Esophagus squamous epithelium (tissue), 5 donors: Measurements from ENCODE around the gene TMEM178B. TPM values are rescaled to one million over a fixed set of nuclear protein-coding genes. Genes with fewer than 3 reads are reported as not detected.

ENCODE experiments used
- DNase-seq: peaks from one replicate; lab custom pipeline; 2025; lab: John Stamatoyannopoulos, UW
- H3K27ac ChIP-seq, 4 donors: fragments of 200-600 bp; sonication (generic); one replicate each; pipeline ENCODE4 v1.5.1; 2016 to 2019; ENCODE audit warnings: mild to moderate bottlenecking in 1 of 4
- H3K27me3 ChIP-seq, 4 donors: fragments of 200-600 bp; sonication (generic); 1 replicate in 3 of 4; 2 replicates in 1 of 4; pipeline versions ENCODE4 v1.5.1 to v1.6.0; 2017 to 2021; ENCODE audit warnings: antibody characterized with exemption in 1 of 4
- H3K36me3 ChIP-seq, 3 donors: fragments of 200-600 bp; sonication (generic); one replicate each; pipeline ENCODE4 v1.5.1; 2016 to 2019
- H3K4me1 ChIP-seq, 3 donors: fragments of 200-600 bp; sonication (generic); one replicate each; pipeline ENCODE4 v1.5.1; 2017 to 2019
- H3K4me3 ChIP-seq, 4 donors: fragments of 200-600 bp; sonication (generic); 1 replicate in 3 of 4; 2 replicates in 1 of 4; pipeline ENCODE4 v1.5.1; 2016 to 2019; ENCODE audit warnings: mild to moderate bottlenecking in 2 of 4, moderate library complexity in 1 of 4
- H3K9me3 ChIP-seq, 3 donors: fragments of 200-600 bp; sonication (generic); one replicate each; pipeline ENCODE4 v1.5.1; 2016 to 2019
- POLR2A ChIP-seq, 4 donors: fragments of 450-650 bp; IDR thresholded peaks; one replicate each; pipeline ENCODE4 v1.6.1; 2017; ENCODE audit warnings: antibody characterized with exemption in 4 of 4, mild to moderate bottlenecking in 4 of 4, moderate library complexity in 3 of 4
- WGBS, 2 donors: methylation state at CpG; one replicate each; pipeline ENCODE4 v1.1.5; 2018; 5-methylcytosine and 5-hydroxymethylcytosine counted together
- intact Hi-C: fragments of 100-400 bp; cut with DNase I; formaldehyde crosslinking; loops from one replicate; pipeline ENCODE4 v1.15.0; 2022
- total RNA-seq, 4 donors: library from RNA; depleted of rRNA; stranded (reverse); fragments of >200 nt; gene quantifications; one replicate each; pipeline ENCODE4 v1.1.0, GENCODE V29; 2016
- TF ChIP-seq, protein P1 (sequence below), 6 experiments: fragments of 450-650 bp in 4 of 6; fragments of 200-600 bp in 2 of 6; sonication (generic) in 2 of 6; IDR thresholded peaks; one replicate each; pipeline ENCODE4 v1.5.1; 2016 to 2019; ENCODE audit warnings: antibody characterized with exemption in 6 of 6, mild to moderate bottlenecking in 4 of 6, moderate library complexity in 4 of 6
- donor health status: DM: yes; HTN: yes; CAD: no.

The TMEM178B gene
- total RNA-seq, 4 donors from 2014 or later = 0.95 to 1.7 (median 1.2) TPM

DNA sequence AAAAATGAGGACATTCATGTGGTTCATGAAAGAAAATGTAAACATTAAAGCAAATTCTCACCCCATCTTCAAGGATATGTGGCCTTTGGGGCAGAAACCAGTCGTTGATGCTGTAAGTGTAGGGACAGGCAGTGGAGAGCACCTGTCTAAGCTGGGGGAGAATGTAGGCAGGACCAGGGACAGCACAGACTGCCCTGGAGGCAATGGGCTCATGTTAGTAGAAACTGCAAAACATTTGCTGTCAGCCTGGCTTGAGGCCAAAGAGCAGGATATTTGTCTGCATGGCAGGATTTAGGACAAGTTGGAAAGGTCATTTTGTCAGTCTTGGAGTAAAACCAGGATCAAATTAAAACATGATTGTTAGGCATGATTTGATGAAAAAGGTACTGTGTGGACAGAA is 265.7 kb downstream of the TMEM178B start:
- WGBS, 2 donors = 46 to 48% methylated on average over 1 of the region's 1 CpG
- TF ChIP-seq, protein P1, sequence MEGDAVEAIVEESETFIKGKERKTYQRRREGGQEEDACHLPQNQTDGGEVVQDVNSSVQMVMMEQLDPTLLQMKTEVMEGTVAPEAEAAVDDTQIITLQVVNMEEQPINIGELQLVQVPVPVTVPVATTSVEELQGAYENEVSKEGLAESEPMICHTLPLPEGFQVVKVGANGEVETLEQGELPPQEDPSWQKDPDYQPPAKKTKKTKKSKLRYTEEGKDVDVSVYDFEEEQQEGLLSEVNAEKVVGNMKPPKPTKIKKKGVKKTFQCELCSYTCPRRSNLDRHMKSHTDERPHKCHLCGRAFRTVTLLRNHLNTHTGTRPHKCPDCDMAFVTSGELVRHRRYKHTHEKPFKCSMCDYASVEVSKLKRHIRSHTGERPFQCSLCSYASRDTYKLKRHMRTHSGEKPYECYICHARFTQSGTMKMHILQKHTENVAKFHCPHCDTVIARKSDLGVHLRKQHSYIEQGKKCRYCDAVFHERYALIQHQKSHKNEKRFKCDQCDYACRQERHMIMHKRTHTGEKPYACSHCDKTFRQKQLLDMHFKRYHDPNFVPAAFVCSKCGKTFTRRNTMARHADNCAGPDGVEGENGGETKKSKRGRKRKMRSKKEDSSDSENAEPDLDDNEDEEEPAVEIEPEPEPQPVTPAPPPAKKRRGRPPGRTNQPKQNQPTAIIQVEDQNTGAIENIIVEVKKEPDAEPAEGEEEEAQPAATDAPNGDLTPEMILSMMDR (IDR thresholded peaks at IDR 0.05) = no peak
- no peak for TF ChIP-seq POLR2A (IDR thresholded peaks at IDR 0.05)

DNA sequence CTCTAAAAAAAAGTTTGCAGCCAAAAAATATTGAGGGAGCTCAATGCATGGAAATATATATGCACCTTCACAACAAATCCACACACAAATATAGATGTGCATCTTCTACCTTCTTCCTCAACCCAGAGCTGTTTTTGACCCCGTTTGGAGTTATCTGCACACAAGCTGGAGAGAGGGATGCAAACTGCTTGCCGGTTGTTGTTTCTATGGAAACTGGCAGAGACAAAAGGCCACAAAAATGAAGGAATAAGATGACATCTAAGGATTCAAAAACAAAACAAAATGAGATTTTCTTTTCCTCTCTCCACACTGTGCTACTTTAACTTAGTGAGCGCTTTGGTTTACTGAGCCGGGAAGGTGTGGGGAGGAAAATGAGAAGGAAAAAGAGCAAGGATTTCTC is 267.1 kb downstream of the TMEM178B start:
- Histone ChIP-seq H3K9me3 (no peaks in the 10 kb centered on the region), H3K36me3 (no peaks in the 10 kb centered on the region), H3K27me3 (no peaks in the 10 kb centered on the region), H3K4me1 (no peaks in the 10 kb centered on the region), H3K4me3 (no peak overlapping the region), H3K27ac (no peak overlapping the region)
- TF ChIP-seq, protein P1 (IDR thresholded peaks at IDR 0.05) = no peak
- no peak for TF ChIP-seq POLR2A (IDR thresholded peaks at IDR 0.05)
- 66 to 69% methylated on average over 4 of the region's 4 CpGs for WGBS, 2 donors
- no peak for DNase-seq
- intact Hi-C loops = no loop called here

More for the DNA sequence above, 265.7 kb downstream of the TMEM178B start:
- Histone ChIP-seq H3K27me3 (no peaks in the 10 kb centered on the region), H3K27ac (no peak overlapping the region), H3K4me1 (no peaks in the 10 kb centered on the region), H3K4me3 (no peak overlapping the region), H3K36me3 (no peaks in the 10 kb centered on the region), H3K9me3 (no peaks in the 10 kb centered on the region)
- DNase-seq = no peak
- intact Hi-C loops = no loop called here

DNA sequence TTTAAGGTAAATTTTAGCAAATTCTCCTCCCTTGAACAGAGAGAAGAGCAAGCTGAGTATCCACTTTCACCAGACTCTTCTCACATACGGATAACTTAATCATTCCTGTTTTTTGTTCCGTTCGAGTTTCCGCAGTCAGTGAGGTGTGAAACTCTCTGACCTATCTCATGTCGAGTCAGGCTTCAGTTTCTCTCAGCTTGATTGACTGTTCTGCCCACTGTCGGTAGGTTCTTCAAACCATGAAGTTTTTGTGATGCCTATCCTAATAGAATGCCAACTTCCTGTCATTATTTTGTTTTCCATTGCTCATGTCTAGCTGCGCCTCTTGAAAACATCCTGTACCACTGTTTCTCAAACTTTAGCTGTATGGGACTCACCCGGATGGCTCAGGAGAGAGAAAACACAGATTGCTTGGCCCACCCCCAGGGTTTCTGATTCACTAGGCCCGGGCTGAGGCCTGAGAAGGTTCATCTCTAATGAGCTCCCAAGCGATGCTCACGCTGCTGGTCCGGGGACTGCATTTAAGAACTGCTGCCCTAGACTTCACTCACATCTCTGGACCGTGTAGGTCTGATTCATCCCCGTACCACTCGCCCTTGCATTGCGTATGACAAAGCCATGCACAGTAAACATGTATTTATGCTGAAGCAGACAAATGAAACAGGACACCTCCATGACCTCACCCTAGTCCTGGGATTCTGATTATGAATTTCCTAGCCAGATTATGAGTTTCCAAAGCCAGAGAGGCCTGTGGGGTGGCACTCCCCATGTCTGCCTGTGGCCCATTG is 269.0 kb downstream of the TMEM178B start:
- TF ChIP-seq POLR2A (IDR thresholded peaks at IDR 0.05) = no peak
- TF ChIP-seq, protein P1 (IDR thresholded peaks at IDR 0.05) = no peak
- no peak for DNase-seq
- no peaks in the 10 kb centered on the region for H3K36me3 ChIP-seq
- no peaks in the 10 kb centered on the region for H3K9me3 ChIP-seq
- H3K4me3 ChIP-seq = no peak overlapping the region
- H3K27me3 ChIP-seq = no peaks in the 10 kb centered on the region
- no peak overlapping the region for H3K27ac ChIP-seq
- WGBS, 2 donors = 75 to 85% methylated on average over 15 to 16 of the region's 16 CpGs
- intact Hi-C loops = no loop called here
- H3K4me1 ChIP-seq = no peaks in the 10 kb centered on the region

DNA sequence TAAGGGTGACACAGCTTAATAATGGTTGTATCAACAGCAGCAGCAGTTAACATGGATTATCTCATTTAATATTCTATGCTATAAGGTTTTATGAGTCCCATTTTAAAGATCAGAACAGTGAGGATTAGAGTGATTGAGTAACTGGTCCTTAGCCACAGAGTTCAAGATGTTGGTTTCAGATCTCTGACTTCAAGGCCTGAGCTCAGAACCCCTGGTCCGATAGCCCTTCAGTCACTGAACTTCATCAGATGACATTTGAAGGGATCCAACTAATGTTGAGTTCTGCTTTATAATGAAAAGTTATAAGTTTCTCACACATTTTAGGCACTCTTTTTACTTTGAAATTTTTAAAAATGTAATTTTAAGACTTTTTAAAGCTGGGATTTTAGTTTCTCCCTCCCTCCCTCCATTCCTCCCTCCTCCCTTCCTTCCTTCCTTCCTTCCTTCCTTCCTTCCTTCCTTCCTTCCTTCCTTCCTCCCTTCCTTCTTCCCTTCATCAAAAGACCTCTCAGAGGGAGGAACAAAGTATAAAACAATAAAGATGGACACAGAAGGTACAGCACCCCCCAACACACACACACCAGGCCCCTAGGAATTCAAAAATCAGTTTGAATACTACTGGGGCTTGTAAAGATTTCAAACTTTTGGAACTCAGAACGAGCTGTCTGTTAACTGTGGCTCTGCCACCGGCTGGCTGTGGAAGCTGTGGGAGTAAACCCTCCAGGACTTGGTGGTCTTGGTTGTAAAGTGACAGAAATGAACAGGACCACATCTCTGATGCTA is 270.5 kb downstream of the TMEM178B start:
- TF ChIP-seq, protein P1 (IDR thresholded peaks at IDR 0.05) = no peak
- no peak for TF ChIP-seq POLR2A (IDR thresholded peaks at IDR 0.05)
- Histone ChIP-seq H3K27ac (no peak overlapping the region), H3K4me1 (no peaks in the 10 kb centered on the region), H3K9me3 (no peaks in the 10 kb centered on the region), H3K27me3 (no peaks in the 10 kb centered on the region), H3K4me3 (no peak overlapping the region), H3K36me3 (no peaks in the 10 kb centered on the region)
- intact Hi-C loops = no loop called here
- DNase-seq = no peak
- WGBS, 2 donors = 65 to 81% methylated on average over 3 of the region's 3 CpGs

DNA sequence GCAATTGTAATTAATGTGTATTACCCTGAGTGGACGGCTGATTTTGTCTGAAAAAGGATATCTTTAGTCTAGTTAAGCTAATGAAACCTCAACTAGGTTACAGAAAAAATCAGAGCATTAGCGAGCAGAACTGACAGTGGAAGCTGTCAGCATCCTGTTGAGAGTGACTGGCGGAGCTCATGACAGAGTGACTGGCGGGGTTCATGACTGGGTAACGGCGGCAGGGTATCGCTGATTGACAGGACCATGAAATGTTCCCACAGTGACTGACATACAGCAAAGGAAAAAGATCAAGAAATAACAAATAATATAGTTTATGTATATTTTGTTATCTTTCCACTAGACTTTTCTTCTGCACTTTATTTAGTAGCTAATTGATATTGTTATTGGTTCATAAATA is 274.9 kb downstream of the TMEM178B start:
- Histone ChIP-seq H3K9me3 (no peaks in the 10 kb centered on the region), H3K4me3 (no peak overlapping the region), H3K4me1 (no peaks in the 10 kb centered on the region), H3K36me3 (no peaks in the 10 kb centered on the region), H3K27ac (no peak overlapping the region), H3K27me3 (no peaks in the 10 kb centered on the region)
- TF ChIP-seq, protein P1 (IDR thresholded peaks at IDR 0.05) = no peak
- intact Hi-C loops = no loop called here
- DNase-seq = no peak
- WGBS, 2 donors = 83 to 85% methylated on average over 7 of the region's 7 CpGs
